ENCODE measurements around the gene NEDD8.

NEDD8 gene

GRCh38 chr14:24194873-24195185 lies 37.3 kb downstream of the NEDD8 start:
- no peak for FAIRE-seq

DNA sequence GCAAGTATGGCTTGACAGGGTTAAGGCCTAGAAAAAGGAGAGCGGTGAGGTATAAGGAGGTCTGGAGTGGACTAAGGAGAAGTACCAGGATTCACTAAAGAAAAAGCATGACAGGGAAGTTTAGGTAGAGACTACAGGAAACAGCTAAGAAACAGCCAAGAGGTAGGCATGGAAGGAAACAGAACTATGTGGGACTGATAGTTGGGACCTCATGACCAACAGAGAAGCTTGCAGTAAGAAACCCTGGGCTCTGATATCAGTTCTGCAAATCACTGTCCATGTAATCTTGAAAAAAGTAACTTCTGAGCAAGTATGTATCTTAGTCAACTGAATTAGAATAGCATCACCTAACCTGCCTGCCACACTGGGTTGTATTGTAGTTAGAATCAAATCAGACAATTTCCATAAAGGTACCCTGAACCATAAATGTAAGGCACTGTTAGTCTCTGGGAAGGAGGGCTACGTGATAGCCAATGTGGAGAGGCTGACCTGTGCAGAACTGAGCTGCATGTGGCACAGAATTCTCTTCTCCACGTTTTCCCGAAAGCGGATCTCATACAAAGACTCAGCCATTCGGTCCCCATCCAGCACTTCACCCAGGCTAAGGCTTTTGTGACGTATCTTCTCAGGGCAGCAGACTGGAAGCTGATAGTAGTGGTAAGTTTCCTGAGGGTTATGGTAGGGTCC lies 37.8 kb downstream of the NEDD8 start:
- no peak for FAIRE-seq

- FAIRE-seq, result no peak
Measured at GRCh38 chr14:24192933-24193332, 39.2 kb downstream of the NEDD8 start.

DNA sequence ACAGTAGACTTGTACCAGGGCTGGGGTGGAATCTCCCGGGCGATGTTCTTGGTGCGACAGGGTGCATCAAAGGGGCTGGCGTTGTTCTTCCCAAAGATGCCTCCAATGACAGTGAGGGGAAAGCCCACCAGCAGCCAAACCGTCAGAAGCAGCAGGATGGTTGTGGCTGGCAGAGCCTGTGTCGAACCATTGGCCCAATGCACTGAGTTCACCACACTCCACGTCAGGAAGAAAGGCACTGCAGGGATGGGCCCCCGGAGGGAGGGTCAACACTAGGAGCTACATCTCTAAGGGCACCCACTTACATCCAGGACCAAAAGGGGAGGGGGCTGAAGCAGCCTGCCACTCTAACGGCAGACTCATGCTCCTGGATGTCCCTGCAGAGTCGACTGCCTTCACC lies 41.8 kb downstream of the NEDD8 start:
- FAIRE-seq, result no peak

- FAIRE-seq, result no peak
Measured at GRCh38 chr14:24189460-24189859, 42.7 kb downstream of the NEDD8 start.

GRCh38 chr14:24189059-24189375 lies 43.1 kb downstream of the NEDD8 start:
- FAIRE-seq, result no peak

GRCh38 chr14:24188251-24189058 lies 43.7 kb downstream of the NEDD8 start, which contains the start of gene IPO4:
Gene IPO4, minus strand, starts transcription at chr14:24188816. Its CDS starts 29 bp downstream, at chr14:24188787.
- peak; percentile 80 for FAIRE-seq

- no peak for FAIRE-seq
Measured at GRCh38 chr14:24187539-24187915, 44.6 kb downstream of the NEDD8 start.

DNA sequence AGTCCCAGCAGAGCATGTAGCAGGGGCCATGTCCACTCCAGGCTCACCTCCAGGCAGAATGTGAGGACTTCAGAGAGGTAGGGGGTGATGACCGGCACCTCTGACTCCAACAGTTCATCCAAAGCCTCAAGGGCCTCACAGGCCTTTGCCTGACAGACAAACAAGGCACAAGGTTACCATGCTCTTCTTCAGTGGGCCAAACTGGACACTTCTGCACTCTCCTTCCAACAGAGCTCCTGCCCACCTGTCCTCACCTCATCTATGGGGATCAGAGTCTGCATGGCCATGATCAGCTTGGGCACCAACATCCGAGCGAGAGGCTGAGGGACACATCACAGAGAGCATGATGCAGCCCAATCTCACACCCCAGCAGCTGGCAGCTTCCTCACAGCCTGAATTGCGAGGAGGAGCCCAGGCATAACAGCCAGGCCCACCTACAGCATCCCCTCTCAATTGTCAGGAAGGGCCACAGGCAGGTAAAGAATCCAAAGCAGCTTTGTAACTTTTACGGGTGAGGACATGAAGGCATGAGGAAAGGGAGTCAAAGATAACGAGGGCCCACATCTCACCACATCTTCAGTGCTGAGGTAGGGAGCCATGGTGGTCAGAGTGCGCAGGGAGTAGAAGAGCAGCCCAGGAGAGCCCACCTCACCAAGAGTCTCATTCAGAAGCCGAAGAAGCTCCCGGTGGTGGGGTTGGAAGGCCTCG lies 45.2 kb downstream of the NEDD8 start:
- no peak for FAIRE-seq

- FAIRE-seq, result no peak
Measured at GRCh38 chr14:24185741-24186140, 46.4 kb downstream of the NEDD8 start.

- no peak for FAIRE-seq
Measured at GRCh38 chr14:24185026-24185425, 47.1 kb downstream of the NEDD8 start.

GRCh38 chr14:24184104-24184970 lies 47.8 kb downstream of the NEDD8 start:
- no peak for FAIRE-seq

DNA sequence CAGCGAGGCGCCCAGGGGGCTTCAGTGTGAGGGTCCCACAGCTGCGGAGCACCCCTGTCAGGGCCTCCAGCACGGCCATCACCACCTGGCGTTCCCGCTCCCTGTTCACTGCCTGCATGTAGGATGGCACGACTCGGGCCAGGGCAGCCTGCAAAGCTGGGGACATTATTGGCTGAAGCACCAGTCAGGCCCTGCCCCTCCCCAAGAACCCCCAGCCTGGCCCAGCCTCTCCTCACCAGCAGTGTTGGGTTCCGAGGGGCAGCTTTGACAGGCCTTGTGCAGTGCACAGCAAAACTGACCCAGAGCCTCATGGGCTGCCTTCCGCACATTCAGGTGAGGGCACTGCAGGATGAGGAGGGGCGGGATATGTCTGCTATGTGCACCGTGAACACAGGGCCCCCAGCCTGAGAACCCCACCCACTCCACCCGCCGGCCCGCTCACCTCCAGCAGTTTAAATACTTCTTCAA lies 49.1 kb downstream of the NEDD8 start:
- FAIRE-seq, result no peak

- FAIRE-seq, result no peak
Measured at GRCh38 chr14:24182110-24182882, 49.9 kb downstream of the NEDD8 start.

- no peak for FAIRE-seq
Measured at GRCh38 chr14:24181371-24182077, 50.6 kb downstream of the NEDD8 start.

DNA sequence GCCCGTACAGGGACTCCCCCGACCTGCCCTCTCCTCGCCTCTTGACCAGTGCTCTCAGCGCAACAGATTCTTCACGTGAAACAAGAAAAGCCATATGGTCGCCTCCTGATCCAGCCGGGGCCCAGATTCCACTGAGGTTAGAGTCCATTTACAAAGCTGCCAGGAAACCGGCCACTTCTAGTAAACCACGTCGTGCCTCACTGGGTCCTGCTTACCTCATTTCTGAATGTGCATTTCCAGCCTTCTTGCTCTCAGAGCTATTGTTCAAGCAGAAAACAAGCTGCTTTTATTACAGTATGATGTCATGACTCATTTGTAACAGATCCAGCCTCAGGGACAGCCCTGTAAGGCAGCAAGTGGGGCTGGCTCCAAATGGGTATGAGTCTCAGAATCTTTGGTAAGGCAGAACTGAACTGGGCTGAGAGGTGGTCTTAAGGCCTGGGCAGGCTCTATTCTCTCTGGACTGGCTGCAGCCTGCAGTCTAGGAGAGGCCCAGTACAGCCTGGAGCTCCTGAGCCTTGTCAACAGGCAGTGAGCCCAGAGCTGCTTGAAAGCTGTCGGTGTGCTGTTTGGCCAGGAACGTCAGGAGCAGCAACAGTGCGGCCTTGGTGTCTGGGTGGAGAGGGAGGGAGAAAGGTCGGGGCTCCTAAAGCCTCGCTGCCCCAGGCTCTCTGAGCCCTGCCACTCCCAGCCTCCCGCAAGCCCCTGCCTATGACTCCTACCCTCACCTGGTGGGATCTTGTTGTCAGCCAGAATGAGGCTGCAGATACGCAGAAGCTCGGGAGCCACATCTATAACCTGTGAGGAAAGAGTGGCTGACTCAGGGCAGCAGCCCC lies 52.0 kb downstream of the NEDD8 start:
- FAIRE-seq, result no peak

DNA sequence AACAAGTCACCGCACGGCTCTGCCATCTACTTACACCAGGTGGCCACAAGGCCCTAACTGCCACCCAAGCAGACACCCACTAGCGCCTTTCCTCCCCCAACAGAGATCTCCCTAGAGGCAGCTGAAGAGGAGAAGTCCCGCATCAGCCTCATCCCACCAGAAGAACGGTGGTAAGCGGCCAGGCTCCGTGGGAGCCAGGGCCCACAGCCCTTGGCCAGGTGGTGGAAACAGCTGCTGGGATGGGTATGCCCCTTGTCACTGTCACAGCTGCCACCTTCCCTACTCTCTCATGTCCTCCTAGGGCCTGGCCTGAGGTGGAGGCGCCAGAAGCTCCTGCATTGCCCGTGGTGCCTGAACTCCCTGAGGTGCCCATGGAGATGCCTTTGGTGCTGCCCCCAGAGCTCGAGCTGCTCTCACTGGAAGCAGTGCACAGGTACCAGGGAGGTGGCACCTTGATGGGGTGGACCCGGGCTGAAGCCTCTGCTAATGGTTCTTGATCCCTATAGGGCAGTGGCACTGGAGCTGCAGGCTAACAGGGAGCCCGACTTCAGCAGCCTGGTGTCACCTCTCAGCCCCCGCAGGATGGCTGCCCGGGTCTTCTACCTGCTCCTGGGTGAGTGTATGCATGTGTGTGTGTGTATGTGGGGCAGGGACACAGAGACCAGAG lies 52.7 kb downstream of the NEDD8 start:
- FAIRE-seq, result no peak

DNA sequence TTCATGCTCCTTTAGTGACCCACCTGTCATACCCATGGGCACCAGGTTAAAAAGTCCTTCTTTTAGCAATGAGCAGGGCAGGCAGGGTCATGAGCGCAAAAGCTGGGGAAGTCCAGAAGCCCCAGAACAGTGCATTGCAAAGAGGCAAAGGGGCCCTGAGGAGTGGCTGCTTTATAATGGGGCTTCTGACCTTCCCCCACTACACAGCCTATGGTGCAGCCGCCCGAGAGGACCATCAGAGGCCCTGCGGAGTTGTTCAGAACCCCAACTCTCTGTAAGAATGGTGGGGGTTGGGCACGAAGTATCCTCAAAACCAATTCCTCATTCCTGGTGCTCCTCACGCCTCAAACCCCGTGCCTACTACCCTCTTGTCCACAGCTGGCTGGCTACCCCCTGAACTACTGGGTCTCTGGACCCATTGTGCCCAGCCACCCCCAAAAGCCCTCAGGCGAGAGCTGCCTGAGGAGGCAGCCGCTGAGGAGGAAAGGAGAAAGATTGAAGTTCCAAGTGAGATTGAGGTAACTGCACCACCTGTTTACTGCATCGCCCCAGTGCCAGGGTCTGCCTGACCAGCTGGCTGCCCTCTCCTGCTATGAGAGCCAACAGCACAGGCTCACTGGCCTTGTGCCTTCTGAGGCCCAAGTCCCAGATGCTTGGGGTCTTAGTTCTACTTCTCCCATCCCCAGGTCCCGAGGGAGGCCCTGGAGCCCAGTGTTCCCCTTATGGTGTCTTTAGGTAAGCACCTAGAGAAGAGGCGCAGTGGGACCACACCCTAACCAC lies 53.6 kb downstream of the NEDD8 start:
- no peak for FAIRE-seq

GRCh38 chr14:24177891-24178290 lies 54.3 kb downstream of the NEDD8 start:
- no peak for FAIRE-seq
